Neutrophil (primary cell): Measurements from ENCODE around the gene ATRX.
"Not testable (repeated sequence)": the region's sequence is repeated elsewhere in the genome, so short reads cannot be mapped to it uniquely, and the experiment has no call there.

Experiments
- H3K27ac ChIP-seq: fragments of 200-600 bp; sonication (generic); 2 replicates; pipeline ENCODE4 v1.5.1; 2016; ENCODE audit warnings: mild to moderate bottlenecking, moderate library complexity
- H3K27me3 ChIP-seq: fragments of 200-600 bp; sonication (generic); 2 replicates; pipeline ENCODE4 v1.6.0; 2016; ENCODE audit warnings: mild to moderate bottlenecking
- H3K36me3 ChIP-seq: fragments of 200-600 bp; sonication (generic); 2 replicates; pipeline ENCODE4 v1.5.1; 2017
- H3K4me1 ChIP-seq, 2 experiments: fragments of 200-600 bp in 1 of 2; sonication (generic) in 1 of 2; 1 replicate in 1 of 2; 2 replicates in 1 of 2; pipeline versions ENCODE4 v1.5.1 to v1.6.1; 2013 to 2016; ENCODE audit warnings: low read depth in 1 of 2, low read length in 1 of 2, mild to moderate bottlenecking in 1 of 2, moderate library complexity in 1 of 2; ENCODE audit not compliant: control insufficient read depth in 1 of 2, insufficient read depth in 1 of 2
- H3K4me3 ChIP-seq, 2 experiments: fragments of 200-600 bp in 1 of 2; sonication (generic) in 1 of 2; 1 replicate in 1 of 2; 2 replicates in 1 of 2; pipeline ENCODE4 v1.5.1; 2013 to 2016; ENCODE audit warnings: low read depth in 1 of 2, low read length in 1 of 2, mild to moderate bottlenecking in 1 of 2, moderate library complexity in 1 of 2
- H3K9me3 ChIP-seq: fragments of 200-600 bp; sonication (generic); 2 replicates; pipeline ENCODE4 v1.5.1; 2016
- CTCF ChIP-seq: fragments of 200-600 bp; sonication (generic); IDR thresholded peaks from 2 replicates; pipeline ENCODE4 v1.5.1; 2016; ENCODE audit warnings: antibody characterized with exemption

The ATRX gene

GRCh38 chrX:77561372-77561771 is 224.6 kb downstream of the ATRX start:
- H3K27me3 ChIP-seq: no peaks in the 10 kb centered on the region
- H3K27ac ChIP-seq: no peak overlapping the region
- no peaks in the 10 kb centered on the region for H3K9me3 ChIP-seq
- no peaks in the 10 kb centered on the region for H3K4me1 ChIP-seq
- TF ChIP-seq CTCF: no peak
- H3K4me3 ChIP-seq: no peak overlapping the region
- H3K36me3 ChIP-seq: no peaks in the 10 kb centered on the region

- H3K9me3 ChIP-seq: no peaks in the 10 kb centered on the region
- peaks cover 4 to 7% of the 10 kb centered on the region in 2 experiments for H3K4me1 ChIP-seq
- no peak overlapping the region for H3K27ac ChIP-seq
- no peak for TF ChIP-seq CTCF
- no peaks in the 10 kb centered on the region for H3K36me3 ChIP-seq
- no peaks in the 10 kb centered on the region for H3K27me3 ChIP-seq
- H3K4me3 ChIP-seq: no peak overlapping the region
Observed at GRCh38 chrX:77556276-77556675, 229.7 kb downstream of the ATRX start.

- no peaks in the 10 kb centered on the region for H3K9me3 ChIP-seq
- H3K36me3 ChIP-seq: no peaks in the 10 kb centered on the region
- no peaks in the 10 kb centered on the region for H3K27me3 ChIP-seq
- peaks cover 4 to 7% of the 10 kb centered on the region in 2 experiments for H3K4me1 ChIP-seq
- H3K4me3 ChIP-seq: no peak overlapping the region
- H3K27ac ChIP-seq: no peak overlapping the region
- no peak for TF ChIP-seq CTCF
Observed at GRCh38 chrX:77548751-77549150, 237.3 kb downstream of the ATRX start.

- not testable (repeated sequence) for H3K4me1 ChIP-seq, H3K27ac ChIP-seq, H3K27me3 ChIP-seq, H3K4me3 ChIP-seq, H3K9me3 ChIP-seq, H3K36me3 ChIP-seq
Observed at GRCh38 chrX:77539778-77540177, 246.2 kb downstream of the ATRX start.

- H3K36me3 ChIP-seq, H3K27ac ChIP-seq, H3K27me3 ChIP-seq, H3K4me3 ChIP-seq, H3K4me1 ChIP-seq, H3K9me3 ChIP-seq: not testable (repeated sequence)
Observed at GRCh38 chrX:77531261-77531660, 254.8 kb downstream of the ATRX start.

GRCh38 chrX:77528034-77528433 is 258.0 kb downstream of the ATRX start:
- H3K36me3 ChIP-seq: no peaks in the 10 kb centered on the region
- no peak overlapping the region for H3K4me3 ChIP-seq
- H3K4me1 ChIP-seq: no peaks in the 10 kb centered on the region
- H3K27me3 ChIP-seq: no peaks in the 10 kb centered on the region
- no peak overlapping the region for H3K27ac ChIP-seq
- H3K9me3 ChIP-seq: no peaks in the 10 kb centered on the region
- TF ChIP-seq CTCF: no peak
